ENCODE results near the gene PDZD2. TPM values are rescaled to one million over a fixed set of nuclear protein-coding genes. Genes with fewer than 3 reads are reported as not detected.

The PDZD2 gene
- total RNA-seq, 1 experiment from 2014 or later, result 23.0 TPM

- peaks cover 6% of the 10 kb centered on the region for H3K36me3 Mint-ChIP-seq (ENCODE audit: insufficient read depth, unreplicated experiment)
- H3K27me3 Mint-ChIP-seq (ENCODE audit: insufficient read depth, unreplicated experiment), result no peaks in the 10 kb centered on the region
- no peak overlapping the region for H3K4me3 Mint-ChIP-seq (ENCODE audit: unreplicated experiment)
- no peaks in the 10 kb centered on the region for H3K9me3 Mint-ChIP-seq (ENCODE audit: unreplicated experiment)
- TF ChIP-seq CTCF (IDR thresholded peaks at IDR 0.05; ENCODE audit: unreplicated experiment), result no peak
- no peak overlapping the region for H3K27ac Mint-ChIP-seq (ENCODE audit: low read depth, unreplicated experiment)
- ChIA-PET POLR2A (interaction anchor here (0.8 to 1.4 kb wide), 2 partner anchors 11 to 15 kb away, joined by 3 to 4 read pairs; partner anchors contain the start of gene GOLPH3), CTCF (interaction anchor here (0.7 to 1.1 kb wide), 3 partner anchors 12 to 85 kb away, joined by 3 read pairs; no protein-coding TSS in a partner anchor)
- intact Hi-C loops (cut with micrococcal nuclease), result no loop called here
- H3K4me1 Mint-ChIP-seq (ENCODE audit: insufficient read depth, unreplicated experiment), result peaks cover 5% of the 10 kb centered on the region
- DNase-seq (ENCODE audit: unreplicated experiment), result no peak
- BruUV-seq (replicated peaks), result no TSS peak
Measured at GRCh38 chr5:32158679-32158975, 519.7 kb downstream of the PDZD2 start.

DNA sequence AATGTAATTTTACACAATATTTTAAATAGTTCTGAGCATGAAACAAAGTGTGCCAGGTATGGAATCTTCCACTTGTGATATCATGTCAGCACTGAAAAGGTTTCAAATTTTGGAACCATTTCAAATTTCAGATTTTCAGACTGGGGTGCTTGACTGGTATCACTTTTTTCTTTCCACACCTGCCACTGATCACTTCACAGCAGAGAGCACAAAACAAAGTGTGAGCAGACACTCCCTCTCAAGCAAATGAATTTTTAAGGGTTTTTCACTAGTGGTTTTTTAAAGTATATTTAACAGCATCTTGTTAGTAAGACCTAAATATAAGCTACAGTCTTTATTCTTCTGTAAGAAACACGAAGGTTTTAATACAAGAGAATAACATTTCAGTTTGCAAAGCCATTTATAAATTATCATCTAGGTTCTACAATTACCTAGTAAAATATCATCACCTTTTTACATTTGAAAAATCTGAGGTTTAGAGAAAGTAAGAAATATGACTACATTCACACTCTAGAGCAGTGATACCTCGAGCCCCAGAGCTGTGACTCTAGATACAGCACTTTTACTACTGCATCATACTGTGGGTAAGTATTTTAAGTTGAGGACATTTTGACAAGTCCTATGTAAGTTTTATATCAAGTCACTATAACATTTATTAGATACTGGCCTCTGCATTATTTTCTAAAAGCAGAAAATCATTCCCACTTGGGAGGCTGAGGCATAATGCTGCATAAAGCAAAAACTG, 520.6 kb downstream of the PDZD2 start:
- CTCF ChIA-PET, result interaction anchor here (0.5 to 1.3 kb wide), 2 partner anchors 14 to 67 kb away, joined by 3 read pairs; no protein-coding TSS in a partner anchor
- no peak overlapping the region for H3K4me3 Mint-ChIP-seq (ENCODE audit: unreplicated experiment)

DNA sequence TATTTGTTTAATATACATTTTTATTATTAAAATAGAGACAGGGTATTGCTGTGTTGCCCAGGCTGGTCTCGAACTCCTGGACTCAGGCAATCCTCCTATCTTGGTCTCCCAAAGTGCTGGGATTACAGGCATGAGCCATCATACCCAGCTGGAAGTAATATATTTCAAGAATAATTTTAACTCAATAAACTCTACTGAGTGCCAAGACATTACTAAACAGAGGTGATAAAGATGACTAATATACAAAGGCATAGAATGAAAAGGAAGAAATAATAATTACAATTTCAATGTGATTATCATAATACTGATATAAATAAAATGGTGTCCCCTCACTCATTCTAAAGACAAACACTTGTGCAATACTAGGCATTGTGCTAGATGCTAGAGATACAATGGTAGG, 521.3 kb downstream of the PDZD2 start:
- Mint-ChIP-seq H3K27me3 (ENCODE audit: insufficient read depth, unreplicated experiment) (no peaks in the 10 kb centered on the region), H3K4me3 (ENCODE audit: unreplicated experiment) (no peak overlapping the region), H3K9me3 (ENCODE audit: unreplicated experiment) (no peaks in the 10 kb centered on the region), H3K27ac (ENCODE audit: low read depth, unreplicated experiment) (no peak overlapping the region), H3K36me3 (ENCODE audit: insufficient read depth, unreplicated experiment) (peaks cover 7% of the 10 kb centered on the region), H3K4me1 (ENCODE audit: insufficient read depth, unreplicated experiment) (peaks cover 5% of the 10 kb centered on the region)
- no TSS peak for BruUV-seq (replicated peaks)
- ChIA-PET POLR2A (interaction anchor here (1.2 kb wide), 1 partner anchor 25 kb away, joined by 3 read pairs; no protein-coding TSS in a partner anchor), CTCF (interaction anchor here (1.3 kb wide), 1 partner anchor 13 kb away, joined by 3 read pairs; no protein-coding TSS in a partner anchor)
- DNase-seq (ENCODE audit: unreplicated experiment), result no peak
- intact Hi-C loops (cut with micrococcal nuclease), result no loop called here
- no peak for TF ChIP-seq CTCF (IDR thresholded peaks at IDR 0.05; ENCODE audit: unreplicated experiment)

More for the DNA sequence above, 520.6 kb downstream of the PDZD2 start:
- no peak for TF ChIP-seq CTCF (IDR thresholded peaks at IDR 0.05; ENCODE audit: unreplicated experiment)
- peaks cover 11% of the 10 kb centered on the region for H3K36me3 Mint-ChIP-seq (ENCODE audit: insufficient read depth, unreplicated experiment)
- H3K27ac Mint-ChIP-seq (ENCODE audit: low read depth, unreplicated experiment), result no peak overlapping the region
- no peaks in the 10 kb centered on the region for H3K9me3 Mint-ChIP-seq (ENCODE audit: unreplicated experiment)
- intact Hi-C loops (cut with micrococcal nuclease), result no loop called here
- no TSS peak for BruUV-seq (replicated peaks)
- H3K27me3 Mint-ChIP-seq (ENCODE audit: insufficient read depth, unreplicated experiment), result no peaks in the 10 kb centered on the region
- DNase-seq (ENCODE audit: unreplicated experiment), result no peak
- POLR2A ChIA-PET, result interaction anchor here (0.6 to 1.2 kb wide), 2 partner anchors 24 to 171 kb away, joined by 3 read pairs; no protein-coding TSS in a partner anchor
- peaks cover 5% of the 10 kb centered on the region for H3K4me1 Mint-ChIP-seq (ENCODE audit: insufficient read depth, unreplicated experiment)

Small RNA genes within 50 kb of the gene (microRNA-seq; reads per million reads assigned to microRNA genes)
- gene MIR4279, result not detected

Other genes with a start within 250 kb of the PDZD2 start
- gene DROSHA, start 107.0 kb upstream of the PDZD2 start, total RNA-seq (2022), result 57.7 and 70.6 TPM in 2 replicates
- gene C5orf22, start 106.8 kb upstream of the PDZD2 start, total RNA-seq (2022), result 18.5 and 19.6 TPM in 2 replicates